SHP77 (cell line): ENCODE data around the gene SULT1C4.

ENCODE experiments used
- DNase-seq, 2 experiments: peaks; one replicate each; lab custom pipeline; 2025; lab: John Stamatoyannopoulos, UW

SULT1C4 gene

GRCh38 chr2:108370080-108370479 lies 7.7 kb upstream of the SULT1C4 start:
- no peak for DNase-seq

DNA sequence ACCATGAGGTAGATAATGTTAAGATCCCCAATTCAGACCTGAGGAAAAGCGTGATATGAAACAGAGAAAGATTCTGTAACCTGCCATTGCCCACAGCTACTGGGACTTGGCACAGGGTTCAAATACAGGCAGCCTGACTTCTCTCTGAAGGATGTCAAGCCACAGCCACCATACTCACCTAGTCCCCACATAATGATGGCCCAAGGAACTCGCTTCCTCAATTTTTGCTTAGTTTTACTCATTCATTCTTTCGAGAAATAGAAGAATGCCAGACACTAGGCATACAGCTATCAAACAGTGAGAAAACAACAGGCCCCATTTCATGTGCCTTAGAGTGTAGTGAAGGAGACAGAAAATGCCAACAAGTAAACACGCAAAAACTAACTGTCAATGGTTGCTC lies 980 bp upstream of the SULT1C4 start:
- DNase-seq, result no peak

DNA sequence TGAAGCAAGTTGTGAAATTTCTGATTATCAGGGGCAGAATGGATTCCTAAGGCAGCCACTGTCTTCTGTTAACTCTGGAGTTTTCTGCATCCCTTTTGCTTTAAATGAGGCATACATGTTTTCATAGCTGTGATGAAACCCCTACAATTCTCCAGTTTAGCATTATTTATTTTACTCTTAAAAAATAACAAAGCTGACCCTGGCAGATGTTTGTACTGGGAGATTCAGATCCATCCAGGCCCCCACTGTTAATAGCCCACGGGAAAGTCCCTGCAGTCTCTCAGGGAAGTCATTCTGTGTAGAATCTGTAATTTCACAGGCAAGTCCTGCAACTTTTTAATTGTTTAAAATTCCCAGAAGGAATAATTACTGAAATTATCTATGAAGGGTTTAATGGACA lies 353 bp upstream of the SULT1C4 start:
- no peak for DNase-seq

GRCh38 chr2:108378851-108379250 lies 1.1 kb downstream of the SULT1C4 start:
- no peak for DNase-seq

GRCh38 chr2:108382196-108382595 lies 4.4 kb downstream of the SULT1C4 start:
- no peak for DNase-seq

DNA sequence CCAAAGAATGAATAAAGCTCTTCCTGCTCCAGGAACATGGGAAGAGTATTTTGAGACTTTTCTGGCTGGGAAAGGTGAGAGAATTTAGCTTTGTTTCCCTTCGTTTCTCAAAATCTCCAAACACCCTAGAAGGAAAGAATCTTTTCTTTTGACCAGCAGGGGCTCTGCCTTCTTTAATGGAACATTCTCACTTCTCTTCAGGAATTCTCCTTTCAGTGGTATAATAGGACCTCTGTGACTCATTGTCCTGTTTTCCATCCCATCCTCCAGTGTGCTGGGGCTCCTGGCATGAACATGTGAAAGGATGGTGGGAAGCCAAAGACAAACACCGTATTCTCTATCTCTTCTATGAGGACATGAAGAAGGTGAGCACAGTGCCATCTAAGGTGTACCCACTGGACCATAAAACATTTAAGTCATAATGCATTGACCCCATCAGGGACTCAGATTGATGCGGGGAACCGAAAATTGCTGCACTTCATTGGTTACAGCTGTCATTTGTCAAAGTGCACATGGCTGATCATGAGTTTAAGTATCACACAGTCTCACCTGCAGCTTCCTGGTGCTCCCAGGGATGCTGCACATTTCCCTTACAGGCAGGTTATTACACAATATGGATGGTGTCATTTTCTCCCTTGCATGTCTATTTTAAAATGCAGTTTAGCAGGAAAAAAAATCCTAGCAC lies 5.5 kb downstream of the SULT1C4 start:
- DNase-seq, result no peak

DNA sequence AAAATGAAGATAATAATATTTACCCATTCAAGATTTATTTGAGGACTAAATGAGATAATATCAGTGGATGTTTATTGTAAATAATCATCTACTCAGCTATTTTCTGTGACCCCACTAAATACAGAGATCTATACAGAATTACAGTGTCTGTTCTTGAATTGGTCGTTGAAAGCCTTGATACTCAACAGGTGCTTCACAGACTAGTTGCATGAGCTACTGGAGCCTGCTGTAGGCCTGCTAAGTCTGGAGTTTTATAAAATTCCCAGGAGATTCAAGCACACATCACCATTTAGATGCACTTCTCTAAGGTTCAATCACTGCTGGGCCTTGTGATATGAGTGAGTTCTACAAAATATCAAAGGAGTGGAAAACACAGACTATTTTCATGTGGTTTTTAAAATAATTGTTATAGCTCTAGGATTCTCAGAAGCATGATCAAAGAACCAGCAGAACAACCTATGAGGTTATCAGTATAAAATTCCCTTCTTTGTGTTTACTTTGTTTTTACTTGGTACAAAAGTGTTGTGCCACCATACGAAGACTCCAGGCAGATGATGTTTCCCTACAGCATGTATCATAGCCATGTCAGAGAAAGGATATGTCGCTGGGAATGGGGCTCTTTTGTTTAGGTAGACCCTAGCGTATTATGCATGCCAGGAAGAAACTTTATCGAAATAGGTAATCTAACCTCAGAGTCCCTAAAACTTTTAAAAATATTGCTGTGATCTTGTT lies 7.1 kb downstream of the SULT1C4 start:
- no peak for DNase-seq

DNA sequence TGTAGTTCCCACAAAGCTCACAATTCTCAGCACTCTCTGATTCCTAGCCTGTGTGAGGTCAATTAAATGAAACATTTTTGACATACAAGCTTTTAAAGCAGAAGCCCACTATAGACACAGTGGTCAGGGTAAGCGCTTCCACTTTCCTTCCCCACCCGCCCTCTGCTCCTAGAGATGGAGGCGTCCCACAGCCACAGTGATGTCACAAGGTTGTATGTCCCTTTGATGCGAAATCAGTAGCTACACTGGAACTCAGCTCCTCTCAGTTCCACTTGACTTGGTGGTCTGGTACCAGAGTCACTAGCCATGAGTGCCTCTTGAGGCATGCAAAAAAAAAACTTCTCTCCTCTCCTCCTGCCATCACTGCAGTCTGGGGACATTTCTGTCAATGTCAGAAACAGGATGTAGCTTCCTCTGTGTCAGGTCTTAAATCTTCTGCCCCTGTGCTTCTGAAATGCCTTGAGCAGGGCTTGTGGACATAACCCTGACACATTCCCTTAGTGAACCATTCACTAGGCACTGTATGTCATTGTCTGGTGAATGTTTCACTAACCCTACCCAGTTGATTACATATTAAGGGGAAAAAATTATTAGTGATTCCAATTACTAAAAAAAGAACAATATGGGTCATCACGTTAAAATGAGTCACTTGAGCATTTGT lies 7.8 kb downstream of the SULT1C4 start:
- DNase-seq, result no peak

DNA sequence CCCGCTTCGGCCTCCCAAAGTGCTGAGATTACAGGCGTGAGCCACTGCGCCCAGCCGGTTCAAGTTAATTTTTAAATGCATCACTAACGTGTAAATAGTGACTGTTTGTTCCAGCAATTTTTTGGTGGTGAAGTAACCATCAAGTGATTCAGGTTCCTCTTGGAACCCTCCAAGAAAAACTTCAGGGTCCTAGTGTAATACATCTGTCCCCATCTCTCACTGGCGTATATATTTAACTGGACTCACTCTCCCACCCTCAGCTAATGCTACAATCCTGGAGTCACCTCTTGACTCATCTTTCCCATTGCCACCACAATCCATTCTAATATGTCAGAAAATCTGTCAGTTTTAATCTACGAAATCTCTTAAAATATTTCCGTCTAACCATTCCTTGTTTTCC lies 10.3 kb downstream of the SULT1C4 start:
- DNase-seq, result no peak

GRCh38 chr2:108390340-108390739 lies 12.6 kb downstream of the SULT1C4 start:
- DNase-seq, result no peak

DNA sequence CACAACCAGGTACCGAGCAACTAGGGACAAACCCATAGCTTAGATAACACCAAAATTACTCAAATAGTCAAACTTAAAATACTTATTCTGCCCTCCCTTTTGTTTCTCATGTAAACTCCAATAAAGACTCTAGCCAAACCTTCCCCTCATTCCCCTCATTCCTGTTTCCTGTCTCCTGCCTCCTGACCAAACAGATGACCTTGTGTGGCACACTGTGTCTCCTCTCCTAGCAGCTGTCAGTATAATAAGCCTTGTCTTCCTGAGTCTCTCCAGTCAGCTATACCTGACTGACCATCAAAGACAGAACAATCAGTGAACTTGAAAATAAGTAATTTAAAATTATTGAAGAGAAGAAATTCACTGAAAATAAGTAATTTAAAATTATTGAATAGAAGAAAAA lies 14.3 kb downstream of the SULT1C4 start:
- peak in 1 of 2 experiments; percentile 9 for DNase-seq

DNA sequence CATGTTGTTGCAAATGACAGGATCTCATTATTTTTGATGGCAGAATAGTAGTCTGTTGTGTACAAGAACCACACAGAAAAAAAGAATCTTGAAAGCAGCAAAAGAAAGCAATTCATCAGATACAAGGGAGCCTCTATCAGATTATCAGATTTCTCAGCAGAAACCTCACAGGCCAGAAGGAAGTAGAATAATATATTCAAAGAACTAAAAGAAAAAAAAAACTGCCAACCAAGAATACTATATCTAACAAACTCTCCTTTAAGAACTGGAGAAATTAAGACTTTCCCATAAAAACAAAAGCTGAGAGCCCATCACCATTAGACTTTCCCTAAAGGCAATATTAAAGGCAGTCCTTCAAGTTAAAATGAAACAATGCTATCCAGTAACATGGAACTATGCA lies 15.4 kb downstream of the SULT1C4 start:
- no peak for DNase-seq

GRCh38 chr2:108395155-108395554 lies 17.4 kb downstream of the SULT1C4 start:
- no peak for DNase-seq

DNA sequence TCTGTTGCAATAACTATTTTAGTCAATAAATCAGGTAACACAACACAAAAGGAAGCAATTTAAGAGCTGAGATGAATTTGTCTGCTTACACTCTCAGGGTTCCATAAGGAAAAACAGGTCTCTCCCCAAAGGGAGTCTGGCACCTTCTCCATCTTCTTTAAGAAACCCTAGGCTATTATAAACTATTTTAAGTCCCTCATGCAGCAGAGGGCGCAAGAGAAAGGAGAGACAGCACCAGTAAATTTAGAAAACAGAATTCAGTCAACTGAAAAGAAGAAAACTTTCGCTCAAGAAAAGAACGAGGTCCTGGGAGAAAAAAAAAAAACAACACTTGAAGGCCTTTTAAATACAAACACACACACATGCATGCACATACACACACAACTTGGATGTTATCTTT lies 19.1 kb downstream of the SULT1C4 start:
- no peak for DNase-seq

DNA sequence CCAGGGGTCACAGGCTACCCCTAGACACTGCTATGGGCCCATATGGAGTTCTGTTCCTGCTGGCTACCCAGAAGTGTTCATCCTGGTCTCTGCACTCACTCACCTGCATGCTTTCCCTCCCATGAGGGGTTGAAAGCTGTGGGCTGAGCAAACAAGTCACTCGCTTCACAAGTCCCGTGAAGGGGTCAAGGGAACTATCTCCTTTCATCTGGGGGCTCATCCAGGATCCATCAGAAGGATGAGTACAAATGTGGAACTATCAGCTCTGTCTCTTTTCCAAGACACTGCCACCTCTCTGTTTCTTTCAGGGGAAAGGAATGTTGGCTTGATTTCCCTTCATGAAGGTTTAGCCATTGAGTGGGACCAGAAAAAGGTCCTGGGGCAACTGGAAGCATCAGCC lies 21.7 kb downstream of the SULT1C4 start:
- no peak for DNase-seq

DNA sequence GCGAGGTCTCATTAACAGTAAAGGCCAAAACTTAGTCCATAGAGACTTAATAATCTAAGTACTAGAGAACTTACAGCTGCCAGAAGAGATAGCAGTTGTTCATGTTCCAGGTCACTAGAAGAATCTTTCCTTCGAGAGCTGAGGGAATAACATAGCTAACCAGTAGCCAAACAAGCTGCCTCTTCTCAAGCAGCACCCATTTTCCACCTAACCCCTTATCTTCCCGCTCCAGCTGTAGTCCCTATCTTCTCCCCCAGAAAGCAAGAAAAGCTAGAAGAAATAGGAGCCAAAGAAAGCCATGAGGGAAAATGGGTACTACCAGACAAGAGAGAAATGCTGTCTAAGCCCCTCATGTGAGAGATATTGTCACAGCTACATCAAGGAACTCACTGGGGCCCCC lies 24.0 kb downstream of the SULT1C4 start:
- no peak for DNase-seq

GRCh38 chr2:108403494-108403893 lies 25.7 kb downstream of the SULT1C4 start:
- DNase-seq, result no peak

DNA sequence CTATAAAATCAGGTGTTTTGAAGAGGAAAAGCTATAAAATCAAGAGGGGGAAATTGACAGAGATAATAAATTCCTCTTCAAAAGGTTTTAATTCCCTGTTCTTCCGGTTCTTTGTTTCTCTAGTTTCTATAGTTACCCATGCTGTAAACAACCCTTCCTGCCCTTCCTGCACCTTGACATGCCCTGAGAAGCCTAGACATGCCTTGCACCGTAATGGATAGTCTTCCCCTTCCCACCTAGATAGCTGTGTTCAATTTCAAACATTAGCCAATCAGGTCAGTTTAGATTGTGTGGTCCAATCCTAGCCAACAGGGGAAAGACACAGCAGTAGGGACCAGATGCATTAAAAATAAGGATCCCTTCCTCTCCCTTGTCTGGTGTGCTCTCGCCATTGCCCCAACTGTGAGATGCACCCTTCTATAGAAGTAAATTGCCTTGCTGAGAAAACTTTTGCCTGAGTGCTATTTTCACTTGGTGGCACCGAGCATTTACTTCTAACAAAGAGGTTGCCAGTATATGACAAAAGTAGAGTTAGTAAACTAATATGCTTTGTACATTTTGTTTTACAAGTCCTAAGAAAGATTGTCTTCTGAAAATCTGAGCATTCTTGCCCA lies 27.1 kb downstream of the SULT1C4 start:
- DNase-seq, result no peak

- DNase-seq, result no peak
These were observed 30.3 kb downstream of the SULT1C4 start for GRCh38 chr2:108407864-108408729.

GRCh38 chr2:108409768-108410167 lies 32.0 kb downstream of the SULT1C4 start:
- DNase-seq, result no peak

GRCh38 chr2:108412995-108413710 lies 35.4 kb downstream of the SULT1C4 start:
- DNase-seq, result no peak
